ACC112 (cell line): ENCODE data around the gene CALHM3.

Source experiments
- H2AFZ ChIP-seq: fragments of 200-600 bp; sonication (generic); one replicate; pipeline ENCODE4 v1.6.0; 2017; ENCODE audit warnings: antibody characterized with exemption, low read length; ENCODE audit not compliant: unreplicated experiment
- H3K27ac ChIP-seq: fragments of 200-600 bp; sonication (generic); 2 replicates; pipeline ENCODE4 v1.5.1; 2014; ENCODE audit warnings: low read depth, mild to moderate bottlenecking, antibody characterized with exemption, low read length, moderate library complexity
- H3K27me3 ChIP-seq: fragments of 200-600 bp; sonication (generic); 2 replicates; pipeline ENCODE4 v1.6.1; 2014; ENCODE audit warnings: mild to moderate bottlenecking, antibody characterized with exemption, low read length, moderate library complexity, mixed read lengths; ENCODE audit not compliant: insufficient read depth
- H3K36me3 ChIP-seq: fragments of 200-600 bp; sonication (generic); 2 replicates; pipeline ENCODE4 v1.6.1; 2016; ENCODE audit warnings: mild to moderate bottlenecking, antibody characterized with exemption, low read length, moderate library complexity, mixed read lengths; ENCODE audit not compliant: insufficient read depth
- H3K4me1 ChIP-seq: fragments of 200-600 bp; sonication (generic); one replicate; pipeline ENCODE4 v1.6.1; 2016; ENCODE audit warnings: low read length, mixed read lengths; ENCODE audit not compliant: insufficient read depth, unreplicated experiment, control insufficient read depth
- H3K4me3 ChIP-seq: fragments of 200-600 bp; sonication (generic); 2 replicates; pipeline ENCODE4 v1.5.1; 2014; ENCODE audit warnings: mild to moderate bottlenecking, low read depth, low read length
- H3K79me2 ChIP-seq: fragments of 200-600 bp; sonication (generic); one replicate; pipeline ENCODE4 v1.6.0; 2016; ENCODE audit warnings: low read length; ENCODE audit not compliant: control insufficient read depth, unreplicated experiment, insufficient read depth

The CALHM3 gene

GRCh38 chr10:103501186-103501585, 22.1 kb upstream of the CALHM3 start:
- H2AFZ ChIP-seq, result no peak overlapping the region
- peaks cover 7% of the 10 kb centered on the region for H3K4me1 ChIP-seq
- no peaks in the 10 kb centered on the region for H3K36me3 ChIP-seq
- no peaks in the 10 kb centered on the region for H3K79me2 ChIP-seq
- H3K4me3 ChIP-seq, result no peak overlapping the region
- peaks cover 47% of the 10 kb centered on the region for H3K27me3 ChIP-seq
- no peak overlapping the region for H3K27ac ChIP-seq

DNA sequence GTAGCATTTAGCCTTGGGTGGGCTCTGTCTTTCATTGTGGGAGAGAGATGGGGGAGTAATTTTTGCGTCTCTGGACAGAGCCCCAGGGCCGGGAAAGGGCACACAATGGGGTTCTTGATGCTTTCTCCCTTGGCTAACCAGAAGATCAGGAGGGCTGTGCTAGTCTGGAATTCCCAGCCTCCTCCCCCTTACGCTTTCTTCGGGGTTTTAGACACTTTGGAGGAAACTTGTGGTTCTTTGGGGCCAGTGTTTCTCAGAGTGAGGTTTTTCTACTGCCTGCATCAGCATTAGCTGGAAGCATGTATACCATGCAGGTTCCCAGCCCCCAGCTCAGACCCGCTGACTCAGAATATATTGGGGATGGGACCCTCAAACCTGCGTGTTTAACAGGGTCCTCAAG, 21.4 kb upstream of the CALHM3 start:
- Histone ChIP-seq H3K79me2 (no peaks in the 10 kb centered on the region), H3K4me3 (no peak overlapping the region), H3K27me3 (peaks cover 54% of the 10 kb centered on the region), H2AFZ (no peak overlapping the region), H3K36me3 (no peaks in the 10 kb centered on the region), H3K4me1 (peaks cover 7% of the 10 kb centered on the region), H3K27ac (no peak overlapping the region)

GRCh38 chr10:103499881-103500280, 20.8 kb upstream of the CALHM3 start:
- H2AFZ ChIP-seq, result no peak overlapping the region
- peaks cover 60% of the 10 kb centered on the region for H3K27me3 ChIP-seq
- no peak overlapping the region for H3K4me3 ChIP-seq
- H3K36me3 ChIP-seq, result no peaks in the 10 kb centered on the region
- no peak overlapping the region for H3K27ac ChIP-seq
- H3K79me2 ChIP-seq, result no peaks in the 10 kb centered on the region
- peaks cover 7% of the 10 kb centered on the region for H3K4me1 ChIP-seq

- H3K27ac ChIP-seq, result no peak overlapping the region
- peaks cover 68% of the 10 kb centered on the region for H3K27me3 ChIP-seq
- H2AFZ ChIP-seq, result no peak overlapping the region
- no peaks in the 10 kb centered on the region for H3K79me2 ChIP-seq
- H3K4me1 ChIP-seq, result peaks cover 1% of the 10 kb centered on the region
- H3K36me3 ChIP-seq, result no peaks in the 10 kb centered on the region
- no peak overlapping the region for H3K4me3 ChIP-seq
Measured at GRCh38 chr10:103498936-103499638, 20.0 kb upstream of the CALHM3 start.

DNA sequence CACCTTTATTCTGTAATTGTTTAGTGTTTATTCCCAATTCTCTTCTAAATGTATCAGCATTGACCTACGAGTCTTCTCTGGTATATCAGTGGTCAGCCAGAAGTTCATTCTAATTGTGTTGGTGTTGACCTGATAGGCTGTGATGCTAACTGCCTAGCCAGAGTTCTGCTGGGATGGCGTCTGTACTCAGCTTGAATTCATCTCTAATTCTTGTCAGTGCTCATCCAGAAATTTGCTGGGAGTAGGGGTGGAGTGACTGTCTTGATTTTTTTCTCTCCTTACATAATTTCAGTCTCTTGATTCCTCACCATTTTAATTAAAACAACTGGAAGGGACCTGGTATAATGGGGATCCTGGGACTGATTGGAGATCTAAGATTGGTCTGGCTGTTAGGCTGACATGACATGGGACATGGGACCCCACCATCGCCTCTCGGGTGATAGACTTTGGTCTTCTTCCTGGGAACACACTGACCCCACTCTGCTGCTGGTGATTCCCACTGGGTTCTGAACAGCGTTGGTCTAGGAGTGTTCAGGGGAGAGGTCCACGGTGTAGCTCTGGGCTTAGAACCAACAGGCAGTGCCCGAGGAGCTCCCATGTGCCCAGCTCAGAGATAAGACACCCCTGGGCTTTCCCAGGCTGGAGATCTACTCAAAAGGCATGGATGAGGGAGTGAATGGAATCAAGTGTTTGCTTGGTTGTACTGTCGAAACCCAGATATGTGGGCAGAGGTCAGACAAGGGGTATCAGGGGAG, 18.3 kb upstream of the CALHM3 start:
- no peak overlapping the region for H3K4me3 ChIP-seq
- H3K27me3 ChIP-seq, result peaks cover 72% of the 10 kb centered on the region
- no peaks in the 10 kb centered on the region for H3K79me2 ChIP-seq
- peaks cover 10% of the 10 kb centered on the region for H3K4me1 ChIP-seq
- H2AFZ ChIP-seq, result no peak overlapping the region
- no peaks in the 10 kb centered on the region for H3K36me3 ChIP-seq
- H3K27ac ChIP-seq, result no peak overlapping the region

GRCh38 chr10:103495321-103495720, 16.3 kb upstream of the CALHM3 start:
- Histone ChIP-seq H3K27me3 (peaks cover 62% of the 10 kb centered on the region), H3K79me2 (no peaks in the 10 kb centered on the region), H3K27ac (no peak overlapping the region), H2AFZ (no peak overlapping the region), H3K4me3 (no peak overlapping the region), H3K4me1 (peaks cover 19% of the 10 kb centered on the region), H3K36me3 (no peaks in the 10 kb centered on the region)

DNA sequence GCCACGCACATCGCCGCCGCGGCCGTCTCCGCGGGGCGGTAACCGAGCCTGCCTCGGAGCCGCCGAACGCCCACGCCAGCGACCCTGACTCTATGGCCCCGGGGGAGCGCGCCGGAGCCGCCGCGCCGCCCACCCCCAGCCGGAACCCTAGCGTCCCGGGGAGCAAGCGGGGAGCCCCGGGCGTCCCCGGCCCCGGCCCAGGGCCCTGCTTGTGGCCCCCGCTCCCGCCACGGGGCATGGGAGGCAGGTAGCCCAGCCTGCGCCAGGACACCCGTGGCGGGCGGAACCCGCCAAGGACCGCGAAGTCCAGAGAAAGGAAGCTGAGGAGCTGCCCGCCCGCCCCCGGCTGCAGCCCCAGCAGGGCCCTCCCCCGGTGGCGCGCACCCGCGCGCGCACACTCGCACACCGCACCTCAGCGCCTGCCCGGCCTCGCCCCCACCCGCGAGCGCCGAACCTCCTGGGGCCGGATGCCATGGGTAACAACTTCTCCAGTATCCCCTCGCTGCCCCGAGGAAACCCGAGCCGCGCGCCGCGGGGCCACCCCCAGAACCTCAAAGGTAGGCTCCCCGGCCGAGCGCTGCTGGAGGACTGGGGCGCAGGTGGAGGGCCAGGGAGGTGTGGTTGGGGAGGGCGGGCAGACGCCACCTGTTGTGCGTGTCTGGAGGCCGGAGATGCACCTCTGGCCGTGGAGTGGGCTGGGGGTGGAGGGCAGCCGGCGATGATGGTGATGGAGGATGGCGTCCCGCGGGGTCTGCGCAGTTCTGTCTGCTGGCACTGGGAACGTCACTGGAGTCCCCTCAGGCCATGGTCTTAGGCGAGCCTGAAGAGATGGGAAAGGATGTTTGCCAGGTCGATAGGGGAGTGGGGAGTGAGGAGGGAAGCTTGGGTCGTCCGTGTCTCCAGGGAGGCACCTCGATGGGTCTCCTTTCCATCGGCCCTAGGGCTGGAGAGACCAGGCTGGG, 15.2 kb upstream of the CALHM3 start:
- peak overlapping the region; percentile 77 for H3K4me3 ChIP-seq
- H3K36me3 ChIP-seq, result no peaks in the 10 kb centered on the region
- peaks cover 51% of the 10 kb centered on the region for H3K27me3 ChIP-seq
- H2AFZ ChIP-seq, result no peak overlapping the region
- H3K27ac ChIP-seq, result no peak overlapping the region
- H3K4me1 ChIP-seq, result peaks cover 19% of the 10 kb centered on the region
- no peaks in the 10 kb centered on the region for H3K79me2 ChIP-seq

DNA sequence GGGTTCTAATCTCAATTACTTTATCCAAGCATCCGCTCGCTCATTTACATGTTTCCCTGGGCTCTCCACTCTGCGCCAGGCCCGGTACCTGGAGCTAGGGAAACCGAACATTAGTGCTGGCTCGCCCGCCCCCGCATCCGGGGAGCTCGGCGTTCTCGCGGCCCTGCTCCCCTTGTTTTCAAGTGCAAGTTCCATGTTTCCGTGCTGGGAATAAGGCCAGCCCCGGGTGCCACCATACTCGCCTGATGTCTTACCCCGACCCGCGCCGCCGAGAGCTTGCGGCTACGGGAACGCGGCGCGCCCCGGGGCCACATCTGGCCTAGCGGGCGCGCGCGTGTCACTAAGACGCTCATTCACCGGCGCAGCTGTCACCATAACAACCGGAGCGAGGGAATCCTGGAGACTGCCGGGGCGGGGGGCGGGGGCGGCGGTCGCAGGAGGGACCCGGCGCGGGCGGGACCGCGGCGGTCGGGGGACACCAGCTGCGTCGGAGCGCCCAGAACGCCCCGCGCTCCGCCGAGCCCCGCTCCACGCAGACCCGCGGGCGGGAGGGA, 14.4 kb upstream of the CALHM3 start, which contains the start of gene NEURL1:
TSS of gene NEURL1 (plus strand) at position 344 of the 554 bp plus-strand sequence. CDS start 683 bp downstream, outside the sequence.
- peaks cover 19% of the 10 kb centered on the region for H3K4me1 ChIP-seq
- H3K79me2 ChIP-seq, result no peaks in the 10 kb centered on the region
- peak within 1 kb of the TSS; percentile 32 for H2AFZ ChIP-seq
- peak within 1 kb of the TSS; percentile 77 for H3K4me3 ChIP-seq
- H3K36me3 ChIP-seq, result no peaks in the 10 kb centered on the region
- H3K27ac ChIP-seq, result 0 out of 2 replicates have a peak within 1 kb of the TSS, but pooled peaks have one; percentile 3
- peaks cover 43% of the 10 kb centered on the region for H3K27me3 ChIP-seq

DNA sequence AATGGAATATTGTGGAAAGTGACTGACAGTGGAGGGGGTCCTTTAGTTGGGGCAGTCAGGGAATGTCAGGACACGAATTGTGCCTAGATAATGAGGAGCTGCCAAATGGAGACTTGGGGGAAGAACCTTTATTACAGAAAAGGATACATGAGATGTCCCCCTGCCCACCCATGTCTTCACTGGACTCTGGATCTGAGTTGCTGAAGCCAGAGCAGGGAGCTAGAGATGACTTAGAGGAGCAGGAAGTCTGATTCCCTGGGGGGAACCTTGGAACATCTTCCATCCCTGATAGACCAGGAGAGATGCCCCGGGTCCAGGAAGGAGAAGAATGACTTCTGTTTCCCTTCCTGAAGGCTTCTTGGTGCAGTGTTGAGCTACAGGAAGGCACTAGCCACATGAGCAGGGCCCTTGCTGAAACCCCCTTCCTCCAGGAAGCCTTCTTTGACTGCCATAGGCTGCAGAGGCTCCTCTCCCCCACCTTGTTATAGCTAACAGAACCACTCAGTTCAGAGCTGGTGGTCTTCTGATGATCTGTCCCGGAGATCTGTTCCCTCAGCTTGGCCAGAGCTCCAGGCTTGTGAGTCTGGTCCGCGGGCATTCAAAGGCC, 13.7 kb upstream of the CALHM3 start:
- no peaks in the 10 kb centered on the region for H3K36me3 ChIP-seq
- H3K4me3 ChIP-seq, result peak overlapping the region; percentile 77; the same call in 1 of the 2 replicates
- peak overlapping the region; percentile 32 for H2AFZ ChIP-seq
- H3K4me1 ChIP-seq, result peaks cover 19% of the 10 kb centered on the region
- H3K27ac ChIP-seq, result peak overlapping the region; percentile 3; the same call in 1 of the 2 replicates
- peaks cover 41% of the 10 kb centered on the region for H3K27me3 ChIP-seq
- H3K79me2 ChIP-seq, result no peaks in the 10 kb centered on the region
